Adrenal gland (tissue), 5 donors: Measurements from ENCODE around the gene ZSCAN10.

ENCODE experiments used
- CTCF ChIP-seq, 6 experiments: fragments of 450-650 bp in 4 of 6; fragments of 200-600 bp in 2 of 6; sonication (generic) in 1 of 6; IDR thresholded peaks; 1 replicate in 5 of 6; 2 replicates in 1 of 6; pipeline versions ENCODE4 v1.5.1 to v1.8.0; 2016 to 2021; ENCODE audit warnings: antibody characterized with exemption in 6 of 6, mild to moderate bottlenecking in 2 of 6, moderate library complexity in 1 of 6
- POLR2A ChIP-seq, 2 donors: fragments of 450-650 bp; IDR thresholded peaks; one replicate each; pipeline ENCODE4 v1.6.1; 2017; ENCODE audit warnings: antibody characterized with exemption in 2 of 2, mild to moderate bottlenecking in 2 of 2, moderate library complexity in 1 of 2
- donor health status: DM: no; HTN: no; CAD: no.

GRCh38 chr16:3091551-3091950 lies 7.5 kb downstream of the ZSCAN10 start:
- TF ChIP-seq CTCF (IDR thresholded peaks at IDR 0.05) (no peak), POLR2A (IDR thresholded peaks at IDR 0.05) (no peak)
